MV-4-11 (cell line): ENCODE results near the gene PAQR3.
A peak's percentile ranks its signal among the peaks of the same experiment; 100 is the strongest.

Experiments used
- DNase-seq: peaks from one replicate; lab custom pipeline; 2025; lab: John Stamatoyannopoulos, UW

PAQR3 gene, protein sequence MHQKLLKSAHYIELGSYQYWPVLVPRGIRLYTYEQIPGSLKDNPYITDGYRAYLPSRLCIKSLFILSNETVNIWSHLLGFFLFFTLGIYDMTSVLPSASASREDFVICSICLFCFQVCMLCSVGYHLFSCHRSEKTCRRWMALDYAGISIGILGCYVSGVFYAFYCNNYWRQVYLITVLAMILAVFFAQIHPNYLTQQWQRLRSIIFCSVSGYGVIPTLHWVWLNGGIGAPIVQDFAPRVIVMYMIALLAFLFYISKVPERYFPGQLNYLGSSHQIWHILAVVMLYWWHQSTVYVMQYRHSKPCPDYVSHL

GRCh38 chr4:78938868-78939666 is at the start of gene PAQR3:
Gene PAQR3 (minus strand): TSS chr4:78939438. CDS start chr4:78939224, 214 bp downstream.
- DNase-seq = peak; percentile 70

DNA sequence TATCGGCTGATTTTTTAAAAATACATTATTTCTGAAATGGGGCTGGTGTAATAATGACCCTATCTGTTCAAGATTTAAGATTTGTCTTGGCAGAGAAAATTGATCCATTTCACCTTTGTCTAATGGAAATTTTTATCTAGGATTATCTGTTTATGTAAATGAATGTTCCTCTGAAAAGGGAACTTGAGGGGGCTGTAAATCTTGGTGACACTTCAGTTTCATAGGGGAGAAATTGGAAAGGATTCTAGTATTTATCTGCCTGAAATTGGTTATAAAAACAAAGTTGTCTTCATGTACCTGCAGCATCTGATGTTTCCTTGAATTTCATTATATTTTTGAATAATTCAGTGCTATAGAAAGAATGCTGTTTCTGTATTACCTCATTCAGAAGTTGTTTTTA is 48.4 kb upstream of the PAQR3 start:
- DNase-seq = no peak

GRCh38 chr4:78984593-78984992 is 45.4 kb upstream of the PAQR3 start:
- no peak for DNase-seq

- DNase-seq = no peak
Measured at GRCh38 chr4:78975865-78976264, 36.6 kb upstream of the PAQR3 start.

GRCh38 chr4:78971776-78972175 is 32.5 kb upstream of the PAQR3 start:
- DNase-seq = no peak

GRCh38 chr4:78971326-78971725 is 32.1 kb upstream of the PAQR3 start:
- DNase-seq = no peak

- no peak for DNase-seq
Measured at GRCh38 chr4:78962597-78963115, 23.4 kb upstream of the PAQR3 start.

DNA sequence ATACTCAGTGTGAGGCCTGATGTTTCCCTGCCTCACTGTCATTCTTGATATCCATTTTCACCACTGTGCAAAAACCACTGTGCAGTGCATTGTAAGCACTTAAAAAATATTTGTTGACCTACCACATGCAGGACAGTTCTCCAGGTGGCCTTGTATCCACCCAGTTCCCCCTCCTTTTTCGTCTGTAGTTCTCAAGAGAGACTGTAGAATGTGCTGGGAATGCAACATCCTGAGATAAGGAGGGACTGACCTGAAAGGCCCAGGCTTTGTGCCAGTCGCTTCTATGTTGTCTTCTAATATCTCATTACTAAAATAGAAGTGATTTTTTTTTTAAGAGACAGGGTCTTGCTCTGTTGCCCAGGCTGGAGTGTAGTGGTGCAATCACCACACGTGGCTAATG is 21.7 kb upstream of the PAQR3 start:
- DNase-seq = no peak

- no peak for DNase-seq
Measured at GRCh38 chr4:78956975-78957374, 17.7 kb upstream of the PAQR3 start.

DNA sequence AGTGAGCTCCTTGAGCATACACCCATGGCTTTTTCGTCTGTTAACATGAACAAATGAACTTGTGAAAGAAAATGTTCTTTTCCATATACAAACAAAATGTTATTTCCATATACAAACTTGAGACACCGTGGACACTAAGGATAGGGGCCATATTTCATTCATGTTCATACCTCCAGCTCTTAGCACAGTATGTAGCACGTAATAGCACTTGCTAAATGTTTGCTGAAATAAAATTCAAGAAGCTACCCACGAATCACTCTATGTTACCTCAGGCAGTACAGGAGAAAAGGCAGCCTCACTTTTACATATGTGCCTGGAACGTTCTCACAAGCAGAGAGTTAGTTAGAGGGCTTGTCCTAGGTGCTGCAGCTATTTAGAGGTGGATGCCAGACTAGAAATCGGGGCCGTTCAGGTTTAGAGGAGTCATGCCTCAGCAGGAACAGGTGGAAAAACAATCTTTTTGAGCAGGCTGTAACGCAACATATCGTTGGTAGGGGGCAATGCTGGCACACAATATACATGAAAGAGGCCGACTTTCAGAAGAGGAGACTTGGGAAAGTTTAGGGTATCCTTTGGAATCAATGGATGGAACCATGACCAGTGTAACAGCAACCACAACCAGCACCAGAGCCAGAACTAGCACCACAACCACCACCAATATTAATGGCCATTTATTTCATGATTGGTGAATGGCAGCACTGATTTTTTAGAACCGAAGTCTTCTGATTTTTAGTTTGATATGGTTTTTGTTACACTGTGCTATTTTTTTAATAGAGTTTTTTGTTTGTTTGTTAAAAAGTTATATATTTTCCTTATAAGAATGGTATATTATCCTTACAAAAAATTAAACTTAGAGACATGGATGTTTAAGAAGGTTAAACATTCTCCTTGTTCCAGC is 14.8 kb upstream of the PAQR3 start:
- DNase-seq = no peak

DNA sequence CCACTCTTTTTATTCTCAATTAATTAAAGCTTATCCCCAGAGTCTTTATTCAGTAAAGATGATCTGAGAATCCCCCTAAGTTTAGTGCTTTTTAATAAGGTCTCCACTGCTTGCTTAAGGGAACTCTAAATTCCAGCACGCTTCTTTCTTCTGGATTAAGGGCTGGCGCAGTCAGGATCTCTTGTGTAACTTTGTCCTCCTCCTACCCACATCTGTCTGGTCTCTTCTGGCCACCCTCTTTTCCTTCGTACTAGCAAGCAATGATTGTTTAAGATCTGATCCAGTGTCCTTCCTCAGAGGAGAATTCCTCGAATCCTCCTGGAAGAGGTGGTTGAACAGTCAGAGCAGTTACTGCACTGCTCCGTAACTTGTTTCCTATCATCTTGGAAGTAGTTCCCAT is 14.0 kb upstream of the PAQR3 start:
- no peak for DNase-seq

DNA sequence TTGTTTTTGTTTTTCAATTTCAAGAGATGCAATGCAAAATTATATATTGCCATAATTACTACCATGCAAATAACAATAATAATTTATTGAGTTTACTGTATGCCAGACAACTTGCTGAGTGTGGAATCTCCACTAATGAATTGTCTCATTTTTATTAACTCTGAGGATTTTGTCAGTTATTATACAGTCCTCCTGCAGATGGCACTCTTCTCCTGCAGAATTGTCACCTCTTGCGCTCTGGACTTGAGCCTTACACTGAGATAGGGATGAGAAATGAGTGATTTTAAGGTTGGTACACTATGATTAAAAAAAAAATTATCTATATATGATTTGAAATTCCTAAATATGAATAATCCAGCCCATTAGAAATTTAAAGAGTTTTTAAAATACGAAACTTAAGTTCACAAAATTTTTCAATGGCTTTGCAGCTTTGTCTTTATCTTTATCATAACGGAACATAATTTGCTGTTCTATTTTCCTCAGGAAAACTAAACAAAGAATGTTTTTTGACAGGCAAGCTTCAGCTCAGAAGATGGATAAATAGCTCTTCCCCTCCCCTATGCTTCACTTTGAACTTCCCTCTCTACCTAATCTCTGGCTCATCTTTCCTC is 12.7 kb upstream of the PAQR3 start:
- peak; percentile 22 for DNase-seq

GRCh38 chr4:78949735-78950134 is 10.5 kb upstream of the PAQR3 start:
- DNase-seq = no peak

GRCh38 chr4:78945651-78946179 is 6.5 kb upstream of the PAQR3 start:
- DNase-seq = no peak

- no peak for DNase-seq
Measured at GRCh38 chr4:78944381-78944780, 5.1 kb upstream of the PAQR3 start.

GRCh38 chr4:78940752-78941151 is 1.5 kb upstream of the PAQR3 start:
- DNase-seq = no peak

GRCh38 chr4:78939667-78940008 is 400 bp upstream of the PAQR3 start:
- DNase-seq = no peak

DNA sequence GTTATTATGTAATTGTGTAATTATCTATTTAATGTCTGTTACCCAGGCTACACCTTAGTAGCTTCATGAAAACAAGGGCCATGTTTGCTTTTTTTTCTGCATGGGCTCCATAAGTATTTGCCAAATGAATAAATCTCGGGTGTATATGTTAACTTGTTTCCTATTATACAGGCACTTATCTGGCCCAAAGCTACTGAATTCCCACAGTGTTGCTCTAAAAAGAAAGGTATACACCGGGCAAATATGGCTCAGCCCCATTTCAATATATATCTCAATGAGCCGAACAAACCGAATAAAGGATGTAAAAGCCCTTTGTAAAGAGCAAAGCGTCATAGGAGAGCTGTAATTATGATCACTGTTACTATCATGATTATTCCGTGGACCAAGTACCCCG is 767 bp downstream of the PAQR3 start:
- DNase-seq = no peak

DNA sequence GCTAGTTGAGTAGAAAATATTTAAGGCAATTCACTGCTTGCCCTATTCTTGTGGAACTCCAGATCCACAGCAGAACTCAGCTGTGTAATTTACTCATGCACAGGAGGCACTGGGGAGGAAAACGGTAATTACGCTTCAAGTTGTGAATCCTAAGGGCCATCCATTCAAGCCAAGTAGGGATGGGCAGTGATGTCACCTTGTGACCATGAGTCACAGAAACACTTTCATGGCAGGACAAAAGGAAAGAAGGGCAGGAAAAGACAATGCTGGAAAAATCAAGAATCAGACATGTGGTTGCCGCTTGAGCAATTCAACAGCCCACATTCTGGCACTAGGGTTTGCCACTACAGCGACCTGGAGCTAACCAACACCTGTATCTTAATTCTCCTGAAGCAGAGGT is 1.4 kb downstream of the PAQR3 start:
- no peak for DNase-seq

GRCh38 chr4:78936989-78937388 is 2.2 kb downstream of the PAQR3 start:
- no peak for DNase-seq

- DNase-seq = no peak
Measured at GRCh38 chr4:78930016-78930629, 9.1 kb downstream of the PAQR3 start.
